PFSK-1 (cell line): ENCODE results near the gene TMEM273.

ENCODE experiments used
- FOXP2 ChIP-seq: optimal IDR thresholded peaks from 2 replicates; pipeline ENCODE3; 2011; ENCODE audit warnings: borderline replicate concordance, control low read depth, inconsistent platforms; ENCODE audit not compliant: insufficient read depth; ENCODE audit errors: extremely low read length, extremely low read depth
- POLR2AphosphoS5 ChIP-seq: IDR thresholded peaks from 2 replicates; pipeline ENCODE4 v1.6.1; 2012; ENCODE audit warnings: low read depth, mild to moderate bottlenecking, control low read depth, low read length, moderate library complexity
- SIN3A ChIP-seq: IDR thresholded peaks from 2 replicates; pipeline ENCODE4 v1.6.1; 2012; ENCODE audit warnings: mild to moderate bottlenecking, low read length, moderate library complexity, borderline replicate concordance; ENCODE audit not compliant: insufficient read depth
- TAF1 ChIP-seq: IDR thresholded peaks from 2 replicates; pipeline ENCODE4 v1.6.1; 2012; ENCODE audit warnings: low read length, control low read depth, borderline replicate concordance; ENCODE audit not compliant: insufficient read depth
- TF ChIP-seq, protein P1 (sequence below), 2 experiments: IDR thresholded peaks; 2 replicates each; pipeline versions ENCODE4 v1.6.1 to v1.8.0; 2011 to 2012; ENCODE audit warnings: low read depth in 2 of 2, low read length in 2 of 2, control low read depth in 1 of 2, inconsistent platforms in 1 of 2, mild to moderate bottlenecking in 1 of 2, moderate library complexity in 1 of 2; ENCODE audit not compliant: insufficient read depth in 1 of 2

TMEM273 gene

DNA sequence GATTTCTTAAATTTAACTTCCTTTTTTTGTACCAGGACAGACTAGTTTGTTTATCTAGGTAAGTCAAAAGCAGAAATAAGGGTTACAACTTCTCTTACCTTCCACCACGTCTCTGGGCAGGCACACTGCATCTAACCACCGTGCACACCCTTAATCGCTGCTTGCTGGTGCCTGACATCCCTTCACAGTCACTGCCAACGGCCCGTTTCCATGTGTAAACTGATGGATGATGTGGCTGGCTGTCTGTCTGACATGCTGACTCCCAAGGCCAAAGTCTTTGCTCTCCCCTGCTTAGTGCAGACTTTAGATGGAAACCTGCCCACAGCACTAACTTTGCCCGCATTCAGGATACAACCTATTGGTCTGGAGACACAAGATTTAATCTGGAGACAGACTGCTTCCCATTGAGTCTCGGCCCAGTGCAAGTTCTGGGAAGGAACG, 1.1 kb downstream of the TMEM273 start:
- no peak for TF ChIP-seq FOXP2
- no peak for TF ChIP-seq SIN3A
- TF ChIP-seq, protein P1, sequence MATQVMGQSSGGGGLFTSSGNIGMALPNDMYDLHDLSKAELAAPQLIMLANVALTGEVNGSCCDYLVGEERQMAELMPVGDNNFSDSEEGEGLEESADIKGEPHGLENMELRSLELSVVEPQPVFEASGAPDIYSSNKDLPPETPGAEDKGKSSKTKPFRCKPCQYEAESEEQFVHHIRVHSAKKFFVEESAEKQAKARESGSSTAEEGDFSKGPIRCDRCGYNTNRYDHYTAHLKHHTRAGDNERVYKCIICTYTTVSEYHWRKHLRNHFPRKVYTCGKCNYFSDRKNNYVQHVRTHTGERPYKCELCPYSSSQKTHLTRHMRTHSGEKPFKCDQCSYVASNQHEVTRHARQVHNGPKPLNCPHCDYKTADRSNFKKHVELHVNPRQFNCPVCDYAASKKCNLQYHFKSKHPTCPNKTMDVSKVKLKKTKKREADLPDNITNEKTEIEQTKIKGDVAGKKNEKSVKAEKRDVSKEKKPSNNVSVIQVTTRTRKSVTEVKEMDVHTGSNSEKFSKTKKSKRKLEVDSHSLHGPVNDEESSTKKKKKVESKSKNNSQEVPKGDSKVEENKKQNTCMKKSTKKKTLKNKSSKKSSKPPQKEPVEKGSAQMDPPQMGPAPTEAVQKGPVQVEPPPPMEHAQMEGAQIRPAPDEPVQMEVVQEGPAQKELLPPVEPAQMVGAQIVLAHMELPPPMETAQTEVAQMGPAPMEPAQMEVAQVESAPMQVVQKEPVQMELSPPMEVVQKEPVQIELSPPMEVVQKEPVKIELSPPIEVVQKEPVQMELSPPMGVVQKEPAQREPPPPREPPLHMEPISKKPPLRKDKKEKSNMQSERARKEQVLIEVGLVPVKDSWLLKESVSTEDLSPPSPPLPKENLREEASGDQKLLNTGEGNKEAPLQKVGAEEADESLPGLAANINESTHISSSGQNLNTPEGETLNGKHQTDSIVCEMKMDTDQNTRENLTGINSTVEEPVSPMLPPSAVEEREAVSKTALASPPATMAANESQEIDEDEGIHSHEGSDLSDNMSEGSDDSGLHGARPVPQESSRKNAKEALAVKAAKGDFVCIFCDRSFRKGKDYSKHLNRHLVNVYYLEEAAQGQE (IDR thresholded peaks at IDR 0.05; ENCODE audit: insufficient read depth in 1 of 2, low read depth in 2 of 2, low read length in 2 of 2), result no peak
- TF ChIP-seq POLR2AphosphoS5, result no peak
- TF ChIP-seq TAF1, result no peak

DNA sequence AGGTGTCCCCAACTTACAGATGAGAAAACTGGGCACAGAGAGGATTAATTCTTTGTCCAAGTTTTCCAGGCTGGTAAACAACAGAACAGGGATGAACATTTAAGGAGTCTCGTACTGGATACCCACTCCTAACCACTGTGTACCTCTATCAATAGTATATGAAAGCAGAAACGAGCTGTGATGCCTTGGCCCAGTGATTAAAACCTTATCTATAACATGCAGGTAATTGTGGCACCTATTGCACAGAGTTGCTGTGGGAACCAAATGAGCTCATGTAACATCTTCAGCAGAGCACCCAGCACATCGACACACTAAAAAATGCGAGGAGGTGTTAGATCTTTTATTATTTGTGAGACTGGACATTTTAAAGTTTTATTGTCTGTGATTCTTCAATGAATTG, 1.6 kb downstream of the TMEM273 start:
- TF ChIP-seq POLR2AphosphoS5, result no peak
- no peak for TF ChIP-seq SIN3A
- no peak for TF ChIP-seq TAF1
- TF ChIP-seq, protein P1 (IDR thresholded peaks at IDR 0.05; ENCODE audit: insufficient read depth in 1 of 2, low read depth in 2 of 2, low read length in 2 of 2), result no peak
- TF ChIP-seq FOXP2, result no peak

DNA sequence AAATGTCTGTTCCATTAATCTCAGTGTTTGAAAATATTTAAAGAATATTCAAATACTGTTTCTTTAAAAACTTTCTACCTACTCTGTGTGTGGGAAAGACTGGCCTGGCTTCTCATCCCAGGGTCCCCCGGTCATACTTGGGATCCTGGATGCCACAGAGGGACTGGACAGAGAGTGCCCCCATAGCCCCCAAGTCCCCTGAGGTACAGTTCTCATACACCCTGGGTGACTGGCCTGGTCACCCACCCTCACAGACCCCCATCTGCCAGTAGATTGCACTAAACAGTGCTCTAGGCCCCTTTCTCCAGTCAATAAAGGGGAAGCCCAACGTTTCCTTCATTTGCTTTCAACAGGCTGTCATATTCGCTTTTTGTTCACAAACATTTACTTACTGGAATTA, 3.0 kb downstream of the TMEM273 start:
- TF ChIP-seq POLR2AphosphoS5 (no peak), FOXP2 (no peak), SIN3A (no peak), TAF1 (no peak)
- TF ChIP-seq, protein P1 (IDR thresholded peaks at IDR 0.05; ENCODE audit: insufficient read depth in 1 of 2, low read depth in 2 of 2, low read length in 2 of 2), result no peak

DNA sequence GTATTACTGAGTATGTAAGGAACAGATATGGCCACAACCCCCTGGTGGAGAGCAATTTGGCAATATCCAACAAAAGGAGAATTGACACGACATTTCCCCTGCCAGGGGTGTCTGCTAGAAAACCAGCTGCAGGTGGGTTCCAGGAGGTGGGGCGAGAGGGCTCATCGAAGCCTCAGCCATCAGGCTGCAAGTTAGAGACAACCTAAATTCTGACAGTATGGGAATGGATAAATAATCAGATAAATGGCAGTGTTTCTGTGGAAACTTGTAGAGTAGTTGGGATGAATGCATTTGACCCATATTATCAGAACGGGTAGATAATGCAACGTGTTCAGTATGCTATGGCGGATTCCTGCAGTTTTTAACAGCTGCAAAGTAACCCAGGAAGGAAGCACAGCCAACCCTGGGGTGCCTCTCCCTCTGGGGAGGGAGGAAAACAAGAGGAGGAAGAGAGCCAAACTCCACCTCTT, 3.5 kb downstream of the TMEM273 start:
- TF ChIP-seq SIN3A (no peak), POLR2AphosphoS5 (no peak), TAF1 (no peak), FOXP2 (no peak)
- TF ChIP-seq, protein P1 (IDR thresholded peaks at IDR 0.05; ENCODE audit: insufficient read depth in 1 of 2, low read depth in 2 of 2, low read length in 2 of 2), result no peak
